ENCODE measurements around the gene LRRC3. TPM values are rescaled to one million over a fixed set of nuclear protein-coding genes. Genes with fewer than 3 reads are reported as not detected.

The LRRC3 gene
- total RNA-seq, 2 donors from 2014 or later, result 1.4 to 2.5 TPM

- ATAC-seq (no peak), DNase-seq (no peak)
- intact Hi-C loops (cut with DNase I), result no loop called here
Measured at GRCh38 chr21:44450999-44451398, 4.3 kb upstream of the LRRC3 start.

GRCh38 chr21:44453120-44453519 is 2.2 kb upstream of the LRRC3 start:
- intact Hi-C loops (cut with DNase I), result no loop called here
- no peak for DNase-seq

GRCh38 chr21:44454058-44454457 is 1.3 kb upstream of the LRRC3 start:
- intact Hi-C loops (cut with DNase I), result no loop called here
- ATAC-seq (no peak), DNase-seq (no peak)

More at GRCh38 chr21:44453120-44453519, 2.2 kb upstream of the LRRC3 start:
- no peak for ATAC-seq

GRCh38 chr21:44455524-44456213 is 359 bp downstream of the LRRC3 start:
- DNase-seq, result peak; percentile 55
- ATAC-seq, result peak; percentile 56 to 65
- intact Hi-C loops (cut with DNase I), result no loop called here

GRCh38 chr21:44456214-44456914 is 1.1 kb downstream of the LRRC3 start:
- DNase-seq (no peak), ATAC-seq (no peak)
- intact Hi-C loops (cut with DNase I), result no loop called here

GRCh38 chr21:44456915-44457736 is 1.8 kb downstream of the LRRC3 start:
- intact Hi-C loops (cut with DNase I), result no loop called here
- ATAC-seq (no peak), DNase-seq (no peak)

GRCh38 chr21:44458971-44459711 is 3.8 kb downstream of the LRRC3 start:
- intact Hi-C loops (cut with DNase I), result no loop called here
- DNase-seq, result no peak

GRCh38 chr21:44459712-44460440 is 4.6 kb downstream of the LRRC3 start:
- intact Hi-C loops (cut with DNase I), result no loop called here
- ATAC-seq (no peak), DNase-seq (no peak)

More at GRCh38 chr21:44458971-44459711, 3.8 kb downstream of the LRRC3 start:
- no peak for ATAC-seq

- intact Hi-C loops (cut with DNase I), result no loop called here
- DNase-seq, result no peak
- ATAC-seq, result no peak
Measured at GRCh38 chr21:44460441-44460755, 5.1 kb downstream of the LRRC3 start.

- no peak for DNase-seq
- intact Hi-C loops (cut with DNase I), result no loop called here
- no peak for ATAC-seq
Measured at GRCh38 chr21:44461005-44461404, 5.7 kb downstream of the LRRC3 start.

- ATAC-seq (peak; percentile 61 to 86), DNase-seq (no peak)
- intact Hi-C loops (cut with DNase I), result no loop called here
Measured at GRCh38 chr21:44461464-44462001, 6.2 kb downstream of the LRRC3 start.

GRCh38 chr21:44462086-44462833 is 7.0 kb downstream of the LRRC3 start:
- no peak for DNase-seq
- intact Hi-C loops (cut with DNase I), result no loop called here
- no peak for ATAC-seq

GRCh38 chr21:44462834-44463200 is 7.5 kb downstream of the LRRC3 start:
- intact Hi-C loops (cut with DNase I), result no loop called here
- ATAC-seq (no peak), DNase-seq (no peak)

GRCh38 chr21:44463724-44464123 is 8.4 kb downstream of the LRRC3 start:
- no peak for DNase-seq
- intact Hi-C loops (cut with DNase I), result no loop called here
- no peak for ATAC-seq

GRCh38 chr21:44464351-44464750 is 9.0 kb downstream of the LRRC3 start:
- no peak for DNase-seq
- intact Hi-C loops (cut with DNase I), result no loop called here
- no peak for ATAC-seq

GRCh38 chr21:44466351-44466954 is 11.1 kb downstream of the LRRC3 start:
- ATAC-seq (no peak), DNase-seq (no peak)
- intact Hi-C loops (cut with DNase I), result no loop called here

GRCh38 chr21:44466996-44467858 is 11.9 kb downstream of the LRRC3 start:
- no peak for ATAC-seq
- intact Hi-C loops (cut with DNase I), result no loop called here
- DNase-seq, result no peak

Measured in left cardiac atrium (tissue), 4 donors.